ENCODE results near the gene ENGASE. TPM values are rescaled to one million over a fixed set of nuclear protein-coding genes. Genes with fewer than 3 reads are reported as not detected.

ENGASE gene
- total and polyA plus RNA-seq, 9 of the 15 experiments (the other 6 are each of a cell fraction or from before 2014, with no cell fraction given), result 0.06 to 45.5 (median 13.9) TPM

- no peak for TF ChIP-seq RNF219 (CRISPR knock-in tag; IDR thresholded peaks at IDR 0.05)
- TF ChIP-seq HLTF (IDR thresholded peaks at IDR 0.05), result no peak
- TF ChIP-seq HOXB6 (CRISPR knock-in tag; IDR thresholded peaks at IDR 0.05; ENCODE audit: borderline replicate concordance), result no peak
- no peak for TF ChIP-seq NR2F6 (CRISPR knock-in tag; IDR thresholded peaks at IDR 0.05)
- TF ChIP-seq BRD4 (IDR thresholded peaks at IDR 0.05), result no peak
- no peak for TF ChIP-seq VEZF1 (CRISPR knock-in tag; IDR thresholded peaks at IDR 0.05)
- no peak for TF ChIP-seq PHF20 (IDR thresholded peaks at IDR 0.05; ENCODE audit: partially characterized antibody)
- TF ChIP-seq TFAP4 (CRISPR knock-in tag; IDR thresholded peaks at IDR 0.05; ENCODE audit: borderline replicate concordance), result no peak
- TF ChIP-seq ZNF184 (CRISPR knock-in tag; IDR thresholded peaks at IDR 0.05), result no peak
These were observed 27.2 kb upstream of the ENGASE start (continued) for GRCh38 chr17:79047291-79047920.
